Upper lobe of left lung (tissue), 4 donors: ENCODE data around the gene RBSN.

Source experiments
- EP300 ChIP-seq, 4 donors: sonication (generic); formaldehyde crosslinking; IDR thresholded peaks; one replicate each; pipeline ENCODE4 v1.5.1; 2017; ENCODE audit warnings: antibody characterized with exemption in 4 of 4, control low read depth in 2 of 4
- POLR2AphosphoS5 ChIP-seq, 2 donors: sonication (generic); formaldehyde crosslinking; IDR thresholded peaks; one replicate each; pipeline ENCODE4 v1.5.1; 2017; ENCODE audit warnings: antibody characterized with exemption in 2 of 2
- TF ChIP-seq, protein P1 (sequence below), 6 experiments: fragments of 450-650 bp in 4 of 6; fragments of 200-600 bp in 2 of 6; sonication (generic) in 2 of 6; IDR thresholded peaks; one replicate each; pipeline ENCODE4 v1.5.1; 2016 to 2019; ENCODE audit warnings: antibody characterized with exemption in 6 of 6

DNA sequence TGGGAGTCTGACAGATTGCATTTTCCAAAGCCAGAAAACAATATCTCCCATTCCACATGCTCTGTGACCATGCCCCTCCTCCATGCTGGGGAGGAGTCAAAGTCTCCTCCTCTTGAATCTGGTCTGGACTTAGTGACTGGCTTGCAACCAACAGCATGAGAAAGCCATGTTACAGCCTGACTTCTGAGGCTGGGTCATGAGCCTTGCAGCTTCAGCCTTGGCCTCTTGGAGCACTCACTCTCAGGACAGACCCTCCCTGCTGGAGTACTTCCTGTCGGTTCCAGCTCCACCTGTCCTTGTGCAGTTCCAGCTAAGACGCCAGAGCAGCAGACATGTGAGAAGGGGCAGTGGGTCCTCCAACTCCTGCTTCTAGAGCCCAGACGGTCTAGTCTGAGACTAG lies 49.7 kb upstream of the RBSN start:
- TF ChIP-seq, protein P1, sequence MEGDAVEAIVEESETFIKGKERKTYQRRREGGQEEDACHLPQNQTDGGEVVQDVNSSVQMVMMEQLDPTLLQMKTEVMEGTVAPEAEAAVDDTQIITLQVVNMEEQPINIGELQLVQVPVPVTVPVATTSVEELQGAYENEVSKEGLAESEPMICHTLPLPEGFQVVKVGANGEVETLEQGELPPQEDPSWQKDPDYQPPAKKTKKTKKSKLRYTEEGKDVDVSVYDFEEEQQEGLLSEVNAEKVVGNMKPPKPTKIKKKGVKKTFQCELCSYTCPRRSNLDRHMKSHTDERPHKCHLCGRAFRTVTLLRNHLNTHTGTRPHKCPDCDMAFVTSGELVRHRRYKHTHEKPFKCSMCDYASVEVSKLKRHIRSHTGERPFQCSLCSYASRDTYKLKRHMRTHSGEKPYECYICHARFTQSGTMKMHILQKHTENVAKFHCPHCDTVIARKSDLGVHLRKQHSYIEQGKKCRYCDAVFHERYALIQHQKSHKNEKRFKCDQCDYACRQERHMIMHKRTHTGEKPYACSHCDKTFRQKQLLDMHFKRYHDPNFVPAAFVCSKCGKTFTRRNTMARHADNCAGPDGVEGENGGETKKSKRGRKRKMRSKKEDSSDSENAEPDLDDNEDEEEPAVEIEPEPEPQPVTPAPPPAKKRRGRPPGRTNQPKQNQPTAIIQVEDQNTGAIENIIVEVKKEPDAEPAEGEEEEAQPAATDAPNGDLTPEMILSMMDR (IDR thresholded peaks at IDR 0.05): no peak
- TF ChIP-seq EP300 (IDR thresholded peaks at IDR 0.05): no peak
- no peak for TF ChIP-seq POLR2AphosphoS5 (IDR thresholded peaks at IDR 0.05)
